Measurements from ENCODE around the gene FKBP2. TPM values are rescaled to one million over a fixed set of nuclear protein-coding genes. Genes with fewer than 3 reads are reported as not detected.

FKBP2 gene
- 119 to 146 TPM (median 125 TPM) in 5 replicates for total RNA-seq (2022; extraction: Qiagen RNA extraction; ENCODE audit: low read depth)

DNA sequence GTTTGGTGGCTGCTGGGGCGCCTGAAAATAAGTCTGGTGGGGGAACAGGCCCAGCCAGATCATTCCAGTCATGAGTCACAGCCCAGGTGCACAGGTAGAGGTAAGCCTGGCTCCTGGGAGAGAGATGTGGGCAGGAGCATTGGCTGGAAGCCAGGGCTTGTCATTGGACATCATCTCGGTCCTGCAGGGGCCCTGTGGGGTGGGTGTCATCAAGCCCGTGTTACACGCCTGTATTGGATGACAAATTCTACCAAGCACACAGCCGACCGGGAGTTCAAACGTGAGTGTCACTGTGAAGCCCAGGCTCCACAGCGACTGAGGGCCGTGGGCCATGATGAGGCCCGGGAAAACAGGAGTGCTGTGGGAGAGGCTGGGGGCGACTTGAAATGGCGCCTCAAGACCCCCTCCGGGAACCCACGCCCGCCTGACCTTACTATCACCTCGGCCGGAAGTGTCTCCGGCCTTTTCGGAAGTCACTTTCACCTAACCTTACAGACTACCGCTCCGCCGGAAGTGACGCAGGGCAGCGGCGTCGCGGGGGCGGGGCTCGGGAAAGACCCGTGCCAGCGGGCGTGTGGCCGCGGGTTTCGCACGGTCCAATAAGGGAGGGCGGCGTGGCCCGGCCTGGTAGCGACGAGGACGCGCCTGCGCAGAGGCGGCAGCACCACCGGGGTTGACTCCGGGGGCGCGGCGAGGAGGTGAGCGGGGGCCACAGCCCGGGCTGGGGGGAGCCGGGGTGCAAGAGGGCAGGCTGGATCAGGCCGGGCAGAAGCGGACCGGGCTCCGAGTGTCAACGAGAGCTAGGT, at the start of gene FKBP2:
TSS of gene FKBP2 (plus strand) at position 661 of the 806 bp plus-strand sequence. CDS start 1,293 bp downstream, outside the sequence.

DNA sequence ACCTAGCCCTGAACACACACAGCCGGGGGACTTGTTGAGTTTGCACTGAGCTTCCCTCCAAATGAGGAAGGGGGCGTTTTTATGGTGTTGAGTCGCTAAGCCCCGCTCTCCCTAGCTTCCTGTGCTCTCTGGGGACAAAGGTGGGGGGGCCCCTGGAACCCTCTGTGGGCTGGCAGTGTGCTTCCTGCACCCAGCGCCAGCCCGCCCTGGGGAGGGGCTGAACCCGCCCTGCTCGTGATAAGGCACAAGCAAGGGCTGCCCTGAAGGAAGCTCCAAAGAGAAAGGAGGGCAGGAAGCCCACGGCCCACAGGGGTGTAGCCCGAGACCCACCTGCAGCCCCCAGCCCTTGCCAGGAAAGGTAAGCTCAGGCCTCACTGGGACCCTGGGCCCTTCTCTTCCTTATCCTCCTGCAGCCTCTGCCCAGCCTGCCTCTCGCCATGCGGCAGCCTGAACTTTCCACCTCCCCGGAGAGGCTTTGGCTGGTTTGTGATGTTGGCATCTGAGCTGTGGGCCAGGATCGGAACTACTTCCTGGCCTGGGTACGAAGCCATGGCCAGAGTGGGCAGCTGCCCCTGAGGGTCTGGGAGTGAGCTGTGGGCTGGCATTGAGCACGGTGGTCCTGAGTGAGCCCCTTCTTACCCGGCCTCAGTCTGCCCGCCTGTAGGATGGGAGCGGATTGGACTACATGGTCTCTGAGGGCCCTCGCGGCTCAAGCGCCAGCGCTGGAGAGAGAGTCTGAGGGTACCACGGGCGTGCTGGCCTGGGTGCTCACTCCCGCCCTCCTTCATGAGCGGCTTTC, 34.2 kb upstream of the FKBP2 start, which contains the start of gene FERMT3:
TSS of gene FERMT3 (plus strand) at position 265 of the 799 bp plus-strand sequence. CDS start 644 bp downstream, outside the sequence.

DNA sequence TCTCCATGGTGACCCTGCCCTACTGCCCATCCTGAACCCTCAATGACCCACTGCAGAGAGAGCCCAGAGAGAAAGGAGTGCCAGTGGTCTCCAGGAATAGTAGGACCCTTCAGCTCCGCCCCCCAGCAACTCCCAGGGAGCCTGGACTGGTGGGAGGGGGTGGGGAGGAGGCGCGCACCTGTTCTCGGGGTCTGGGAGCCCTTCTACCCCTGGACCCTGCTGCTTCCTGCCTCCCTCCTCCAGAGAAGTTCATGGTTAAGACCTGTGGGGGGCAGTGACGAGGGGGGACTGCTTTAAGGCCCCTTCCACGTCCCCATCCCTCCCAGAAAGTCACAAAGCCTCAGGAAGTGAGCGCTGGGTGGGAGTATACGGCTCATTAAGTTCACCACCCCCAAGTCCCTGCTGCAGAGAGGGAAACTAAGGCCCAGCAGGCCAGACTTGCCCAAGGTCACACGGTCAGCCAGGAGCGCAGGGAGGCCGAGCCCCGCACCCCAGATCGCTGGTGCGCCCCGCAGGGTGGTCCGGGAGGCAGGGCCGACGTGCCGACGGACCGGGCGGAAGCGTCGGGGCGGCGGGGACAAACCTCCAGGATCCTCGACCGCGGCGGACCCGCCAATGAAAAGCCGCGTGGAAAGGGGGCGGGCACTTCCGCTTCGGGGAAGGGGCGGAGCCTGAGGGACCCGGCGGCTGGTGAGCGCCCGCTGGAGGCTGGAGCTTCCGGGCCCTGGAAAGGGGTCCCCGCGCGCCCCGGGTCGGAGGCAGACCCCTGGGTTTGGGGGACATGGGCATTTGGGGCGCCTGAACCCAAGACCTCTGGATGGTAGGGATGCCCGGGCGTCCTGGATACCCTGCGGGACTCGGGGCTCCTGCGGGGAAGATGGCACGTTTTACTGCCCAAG, 15.0 kb upstream of the FKBP2 start, which contains the start of the genes NUDT22 and TRPT1:
TSS of gene NUDT22 (plus strand) at position 667 of the 899 bp plus-strand sequence. CDS start 379 bp downstream, outside the sequence.
TSS of gene TRPT1 (minus strand) at position 579 of the 899 bp plus-strand sequence. CDS start at position 253, 326 bp downstream.

DNA sequence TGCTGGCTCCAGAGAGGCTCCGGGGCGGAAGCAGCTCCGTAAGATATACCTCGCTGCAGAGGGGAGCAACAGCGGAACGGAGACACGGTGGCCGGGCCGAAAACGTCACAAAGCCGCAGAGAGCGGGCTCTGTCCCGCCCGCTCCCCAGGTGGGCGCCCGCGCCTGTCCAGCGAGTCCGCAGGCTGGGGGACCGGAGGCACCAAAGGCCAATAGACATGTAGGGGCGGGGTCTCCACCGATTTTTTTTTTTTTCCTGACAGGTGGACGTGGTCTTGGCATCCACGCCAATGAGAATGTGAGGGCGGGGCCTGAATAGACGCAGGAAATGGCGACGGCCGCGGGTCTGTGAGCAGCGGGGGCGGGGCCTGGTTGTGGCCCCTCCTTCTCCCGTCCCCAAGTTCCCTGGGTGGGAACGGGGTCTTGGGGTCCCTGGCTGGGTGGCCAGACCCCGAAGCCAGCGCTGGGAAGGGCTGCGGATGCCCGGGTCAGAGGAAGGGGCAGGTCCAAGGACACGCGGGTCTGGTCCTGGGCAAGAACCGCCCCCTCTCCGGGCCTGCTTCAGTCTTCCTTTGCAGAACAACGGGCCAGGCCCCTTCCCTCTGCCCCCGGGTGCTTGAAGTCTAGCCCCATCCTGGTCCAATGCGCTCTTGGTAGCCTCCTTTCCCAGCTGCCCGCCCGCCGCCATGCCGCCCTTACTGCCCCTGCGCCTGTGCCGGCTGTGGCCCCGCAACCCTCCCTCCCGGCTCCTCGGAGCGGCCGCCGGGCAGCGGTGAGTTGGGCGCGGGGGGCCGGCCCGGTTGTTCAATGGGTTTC, 10.5 kb upstream of the FKBP2 start, which contains the start of gene DNAJC4:
TSS of gene DNAJC4 (plus strand) at position 378 of the 814 bp plus-strand sequence. CDS start at position 685, 307 bp downstream.

DNA sequence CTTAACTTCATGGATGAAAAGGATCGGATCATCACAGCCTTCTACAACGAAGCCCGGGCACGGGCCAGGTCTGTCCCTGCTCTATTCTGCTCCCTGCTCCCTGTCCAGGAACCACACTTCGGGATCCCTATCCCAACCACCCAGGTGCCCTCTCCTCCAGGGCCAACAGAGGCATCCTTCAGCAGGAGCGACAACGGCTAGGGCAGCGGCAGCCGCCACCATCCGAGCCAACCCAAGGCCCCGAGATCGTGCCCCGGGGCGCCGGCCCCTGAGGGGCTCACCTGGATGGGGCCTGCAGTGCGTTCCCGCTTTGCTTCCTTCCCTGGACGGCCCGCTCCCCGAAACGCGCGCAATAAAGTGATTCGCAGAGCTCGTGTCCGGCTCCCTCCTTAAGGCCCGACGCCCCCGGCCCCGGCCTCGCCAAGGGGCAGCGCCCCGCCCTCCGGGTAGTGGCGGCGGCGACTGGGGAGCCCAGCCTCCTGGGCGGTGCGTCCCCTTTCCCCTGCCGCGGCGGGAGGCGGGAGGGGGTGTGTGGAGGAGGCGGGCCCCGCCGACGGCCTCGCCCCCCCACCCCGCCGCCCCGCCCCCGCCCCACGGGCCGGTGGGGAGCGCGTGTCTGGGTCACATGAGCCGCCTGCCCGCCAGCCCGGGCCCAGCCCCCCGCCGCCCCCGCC, 6.8 kb upstream of the FKBP2 start, which contains the start of gene VEGFB:
TSS of gene VEGFB (plus strand) at position 672 of the 674 bp plus-strand sequence. CDS start 250 bp downstream, outside the sequence.

DNA sequence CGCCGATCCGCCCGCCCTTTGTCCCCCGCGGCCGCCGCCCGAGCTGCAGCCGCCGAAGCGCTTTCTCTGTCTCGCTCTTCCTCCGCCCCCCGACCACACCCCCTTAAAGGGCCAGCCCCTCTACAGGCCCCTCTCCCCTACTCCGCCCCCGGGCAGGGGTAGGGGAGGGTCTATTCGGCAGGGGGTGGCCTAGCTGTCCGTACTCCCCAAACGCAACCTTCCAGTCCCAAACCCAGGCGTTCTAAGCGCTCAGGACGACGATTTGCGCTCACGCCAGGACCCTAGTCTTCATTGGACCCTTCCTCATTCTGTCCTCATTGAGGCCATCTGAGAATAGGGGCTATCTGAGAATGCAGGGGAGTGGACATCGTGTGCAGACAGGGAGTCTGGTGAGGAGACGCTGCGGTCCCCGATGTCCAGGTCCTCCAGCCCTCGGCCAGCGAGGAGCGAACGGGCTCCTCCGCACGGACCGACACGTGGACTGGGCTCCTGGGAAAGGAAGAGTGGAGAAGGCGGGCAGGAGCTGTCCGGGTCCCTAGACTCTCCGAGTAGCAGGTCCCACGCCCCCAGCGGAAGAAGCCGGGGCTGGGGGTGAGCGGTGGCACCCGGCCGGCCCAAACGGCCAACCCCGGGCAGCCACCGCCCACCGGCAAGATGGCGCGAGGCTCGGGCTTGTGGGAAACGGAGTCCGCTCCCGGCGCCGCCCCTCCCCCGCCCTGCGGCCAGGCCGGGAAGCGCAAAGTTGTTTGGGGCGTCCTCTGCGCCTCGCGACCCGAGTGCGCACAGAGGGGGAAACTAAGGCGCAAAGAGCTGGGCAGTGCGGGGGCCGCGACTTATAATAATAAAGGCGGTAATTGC, 6.2 kb downstream of the FKBP2 start, which contains the start of gene PPP1R14B:
TSS of gene PPP1R14B (minus strand) at position 73 of the 858 bp plus-strand sequence. CDS start 270 bp downstream, outside the sequence.

DNA sequence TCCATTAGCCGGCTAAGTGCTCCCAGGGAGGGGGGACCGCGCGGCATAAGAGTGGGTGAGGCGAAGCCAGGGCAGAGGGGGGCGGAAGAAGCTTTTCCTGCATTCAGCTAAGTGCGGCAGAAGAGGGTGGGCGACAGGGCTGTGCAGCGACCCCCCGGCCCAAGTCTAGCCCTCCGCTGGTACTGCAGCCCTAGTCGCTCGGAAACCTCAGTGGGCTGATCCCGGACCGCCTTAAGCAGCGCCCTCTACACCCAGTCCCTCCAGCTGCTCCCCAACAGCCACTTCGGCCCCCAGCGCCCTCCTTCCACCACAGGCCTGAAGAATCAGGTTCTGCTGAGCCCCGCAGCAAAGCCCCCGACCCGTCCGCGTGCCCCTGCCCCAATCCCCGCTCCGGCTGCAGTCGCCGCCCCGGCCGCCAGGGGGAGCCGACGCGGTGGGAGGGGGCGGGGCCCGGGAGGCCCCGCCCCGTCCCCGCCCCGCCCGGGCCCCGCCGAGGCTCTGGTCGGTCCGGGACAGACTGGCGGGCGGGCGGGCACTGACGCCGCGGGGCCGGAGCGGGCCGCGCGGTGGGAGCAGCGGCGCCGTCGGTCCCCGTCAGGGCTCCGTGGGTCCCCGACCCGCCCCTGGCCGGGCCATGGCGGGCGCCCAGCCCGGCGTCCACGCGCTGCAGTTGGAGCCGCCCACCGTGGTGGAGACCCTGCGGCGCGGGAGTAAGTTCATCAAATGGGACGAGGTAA, 10.3 kb downstream of the FKBP2 start, which contains the start of gene PLCB3:
TSS of gene PLCB3 (plus strand) at position 515 of the 737 bp plus-strand sequence. CDS start at position 635, 120 bp downstream.

DNA sequence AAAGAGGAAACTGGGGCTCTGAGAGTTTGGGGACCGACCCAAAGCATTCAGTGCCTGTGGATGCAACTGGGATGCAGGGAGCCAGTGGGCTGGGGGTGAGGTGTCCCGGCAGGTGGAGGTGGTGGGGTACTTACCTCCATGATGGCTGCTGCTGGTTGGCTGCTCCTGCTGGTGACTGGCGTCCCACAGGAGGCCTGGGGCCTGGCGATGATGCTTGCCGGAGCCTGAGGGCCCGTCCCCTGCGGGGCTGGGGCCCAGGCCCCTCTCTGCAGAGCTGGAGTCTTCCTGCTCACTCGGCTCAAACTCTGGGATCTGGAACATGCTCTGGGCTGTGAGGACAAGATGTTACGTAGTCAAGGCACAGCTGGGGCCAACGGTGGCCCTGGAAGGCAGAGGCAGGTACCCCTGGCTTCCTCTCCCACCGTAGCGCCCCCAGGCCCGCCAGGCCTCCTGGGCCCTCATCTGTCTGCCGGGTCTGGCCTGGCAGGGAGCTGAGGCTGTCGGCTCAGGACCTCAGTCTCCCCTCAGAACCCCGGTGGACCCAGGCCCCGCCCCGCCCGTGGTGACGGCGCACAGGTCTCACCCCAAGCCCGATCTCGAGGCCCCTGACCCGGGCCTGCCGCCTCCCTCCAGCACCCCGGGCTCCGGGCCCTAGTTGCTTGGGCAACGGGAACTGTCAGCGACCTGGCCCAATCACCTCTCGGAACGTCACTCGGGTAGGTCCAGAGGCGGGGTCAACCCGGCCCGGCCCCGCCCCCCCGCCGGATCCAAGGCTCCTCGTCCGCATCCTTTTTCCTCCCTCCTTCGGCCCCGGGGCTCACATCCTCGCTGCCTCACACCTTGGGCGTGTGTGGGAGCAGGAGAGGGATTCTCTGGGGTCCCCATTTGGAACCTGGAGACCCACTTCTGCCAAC, 43.4 kb downstream of the FKBP2 start, which contains the start of gene BAD:
TSS of gene BAD (minus strand) at position 618 of the 914 bp plus-strand sequence. CDS start at position 321, 297 bp downstream.

DNA sequence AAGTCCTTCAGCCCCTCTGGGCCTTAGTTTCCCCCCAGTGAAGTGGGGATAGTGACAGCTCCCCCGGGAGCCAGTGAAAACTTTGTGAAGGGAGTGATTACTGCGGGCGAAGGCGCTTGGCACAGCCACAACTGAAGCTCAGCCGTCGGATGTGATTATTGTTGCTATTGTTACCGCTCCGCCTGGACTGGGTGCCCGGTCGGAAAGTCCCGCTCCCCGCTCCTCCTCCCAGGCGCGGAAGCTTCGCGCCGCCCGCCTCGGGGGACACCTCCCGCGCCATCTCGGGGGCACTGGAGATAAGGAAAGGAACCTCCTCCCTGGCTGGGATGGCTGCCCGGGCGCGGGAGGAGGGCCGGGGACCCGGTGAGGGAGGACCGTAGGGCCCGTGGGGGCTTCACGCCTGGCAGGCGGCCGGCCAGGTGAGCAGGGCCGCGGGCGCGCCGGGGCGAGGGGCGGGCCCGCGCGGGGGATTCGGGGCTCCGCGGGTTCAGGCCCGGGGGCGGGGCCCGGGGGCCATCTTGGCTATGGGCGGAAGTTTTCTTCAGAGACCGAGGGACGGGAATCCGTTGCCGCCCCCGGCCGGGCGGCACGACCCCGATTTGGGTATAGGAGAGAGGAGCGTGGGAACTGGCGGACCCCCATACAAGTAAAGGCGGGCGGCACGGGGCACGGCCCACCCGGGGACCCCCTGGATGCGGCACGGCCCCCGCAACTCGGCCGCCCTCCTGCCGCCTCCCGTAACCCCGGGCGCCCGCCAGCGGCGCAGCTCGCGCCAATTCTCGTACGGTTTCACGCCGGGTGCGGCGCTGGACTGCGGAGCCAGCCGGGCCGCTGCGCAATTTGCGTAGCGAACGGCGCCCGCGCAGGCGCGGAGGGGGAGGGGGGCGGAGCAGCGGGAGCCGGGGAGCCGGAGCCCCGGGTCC, 44.3 kb downstream of the FKBP2 start, which contains the start of gene GPR137:
TSS of gene GPR137 (plus strand) at position 887 of the 923 bp plus-strand sequence. CDS start 677 bp downstream, outside the sequence.

DNA sequence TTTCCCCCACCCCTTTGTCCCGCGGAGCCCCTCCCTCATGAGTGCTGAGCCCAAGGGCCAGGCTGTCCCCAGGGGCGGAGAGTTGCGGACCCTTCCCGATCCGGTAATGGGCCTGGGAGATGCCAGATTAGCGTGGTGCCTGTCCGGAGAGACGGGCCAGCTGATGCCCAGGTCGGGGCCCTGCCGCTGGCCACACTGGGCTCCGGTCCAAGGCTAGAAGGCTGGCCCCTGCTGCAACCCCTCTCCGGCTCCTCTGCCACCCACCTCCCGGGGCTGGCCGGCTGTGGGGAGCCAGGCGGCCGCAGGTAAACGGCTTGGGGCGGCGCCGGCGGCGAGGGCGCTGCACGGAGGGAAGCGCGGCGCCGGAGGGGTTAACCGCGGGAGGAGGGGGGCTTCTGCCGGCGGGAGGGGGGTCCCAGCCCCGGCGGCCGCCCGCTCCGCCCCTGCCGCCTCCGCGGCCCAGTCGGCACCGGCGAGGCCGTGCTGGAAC, 50.4 kb downstream of the FKBP2 start, which contains the start of gene KCNK4:
TSS of gene KCNK4 (plus strand) at position 41 of the 490 bp plus-strand sequence. CDS start 1,717 bp downstream, outside the sequence.

Other genes with a start within 250 kb of the FKBP2 start
- 0.03 to 0.09 TPM (median 0.05 TPM) in 4 of 5 replicates, not detected in the other for gene FLRT1, start 205.2 kb upstream of the FKBP2 start, total RNA-seq (2022; extraction: Qiagen RNA extraction; ENCODE audit: low read depth)
- 8.8 to 15.6 TPM (median 13.6 TPM) in 5 replicates for gene MACROD1, start 75.0 kb upstream of the FKBP2 start, total RNA-seq (2022; extraction: Qiagen RNA extraction; ENCODE audit: low read depth)
- gene STIP1, start 54.9 kb upstream of the FKBP2 start, total RNA-seq (2022; extraction: Qiagen RNA extraction; ENCODE audit: low read depth) = 226 to 259 TPM (median 251 TPM) in 5 replicates
- 0.64 to 3.3 TPM (median 1.0 TPM) in 5 replicates for gene FERMT3, start 34.4 kb upstream of the FKBP2 start, total RNA-seq (2022; extraction: Qiagen RNA extraction; ENCODE audit: low read depth)
- 18.9 to 30.4 TPM (median 26.2 TPM) in 5 replicates for gene TRPT1, start 14.9 kb upstream of the FKBP2 start, total RNA-seq (2022; extraction: Qiagen RNA extraction; ENCODE audit: low read depth)
- gene NUDT22, start 14.8 kb upstream of the FKBP2 start, total RNA-seq (2022; extraction: Qiagen RNA extraction; ENCODE audit: low read depth) = 32.0 to 40.1 TPM (median 38.3 TPM) in 5 replicates
- gene DNAJC4, start 10.5 kb upstream of the FKBP2 start, total RNA-seq (2022; extraction: Qiagen RNA extraction; ENCODE audit: low read depth) = 18.2 to 22.4 TPM (median 20.6 TPM) in 5 replicates
- 33.8 to 57.4 TPM (median 46.0 TPM) in 5 replicates for gene VEGFB, start 6.5 kb upstream of the FKBP2 start, total RNA-seq (2022; extraction: Qiagen RNA extraction; ENCODE audit: low read depth)
- 224 to 393 TPM (median 363 TPM) in 5 replicates for gene PPP1R14B, start 5.8 kb downstream of the FKBP2 start, total RNA-seq (2022; extraction: Qiagen RNA extraction; ENCODE audit: low read depth)
- 13.5 to 23.1 TPM (median 19.9 TPM) in 5 replicates for gene PLCB3, start 10.4 kb downstream of the FKBP2 start, total RNA-seq (2022; extraction: Qiagen RNA extraction; ENCODE audit: low read depth)
- 75.8 to 101 TPM (median 91.4 TPM) in 5 replicates for gene BAD, start 43.6 kb downstream of the FKBP2 start, total RNA-seq (2022; extraction: Qiagen RNA extraction; ENCODE audit: low read depth)
- 29.2 to 45.0 TPM (median 43.8 TPM) in 5 replicates for gene GPR137, start 44.8 kb downstream of the FKBP2 start, total RNA-seq (2022; extraction: Qiagen RNA extraction; ENCODE audit: low read depth)
- 0.10 TPM in 1 of 5 replicates, not detected in the others for gene KCNK4, start 50.2 kb downstream of the FKBP2 start, total RNA-seq (2022; extraction: Qiagen RNA extraction; ENCODE audit: low read depth)
- gene CATSPERZ, start 59.3 kb downstream of the FKBP2 start, total RNA-seq (2022; extraction: Qiagen RNA extraction; ENCODE audit: low read depth) = 1.2 to 3.8 TPM (median 2.4 TPM) in 5 replicates
- gene ESRRA, start 64.4 kb downstream of the FKBP2 start, total RNA-seq (2022; extraction: Qiagen RNA extraction; ENCODE audit: low read depth) = 45.6 to 65.4 TPM (median 61.7 TPM) in 5 replicates
- gene TRMT112, start 76.5 kb downstream of the FKBP2 start, total RNA-seq (2022; extraction: Qiagen RNA extraction; ENCODE audit: low read depth) = 397 to 452 TPM (median 419 TPM) in 5 replicates
- gene PRDX5, start 77.0 kb downstream of the FKBP2 start, total RNA-seq (2022; extraction: Qiagen RNA extraction; ENCODE audit: low read depth) = 390 to 487 TPM (median 447 TPM) in 5 replicates
- 10.0 to 12.0 TPM (median 10.1 TPM) in 5 replicates for gene CCDC88B, start 99.1 kb downstream of the FKBP2 start, total RNA-seq (2022; extraction: Qiagen RNA extraction; ENCODE audit: low read depth)
- 48.3 to 69.4 TPM (median 60.8 TPM) in 5 replicates for gene RPS6KA4, start 118.1 kb downstream of the FKBP2 start, total RNA-seq (2022; extraction: Qiagen RNA extraction; ENCODE audit: low read depth)